Esophagus muscularis mucosa (tissue), 4 donors: Measurements from ENCODE around the gene RFFL. TPM values are rescaled to one million over a fixed set of nuclear protein-coding genes. Genes with fewer than 3 reads are reported as not detected.
A peak's percentile ranks its signal among the peaks of the same experiment; 100 is the strongest.

ENCODE experiments used
- DNase-seq: peaks from one replicate; pipeline ENCODE4 v3.0.0-alpha.2; 2017; ENCODE audit errors: extremely low spot score
- H3K27ac ChIP-seq, 4 donors: fragments of 200-600 bp; sonication (generic); replicated peaks in 1 of 4; 1 replicate in 3 of 4; 2 replicates in 1 of 4; pipeline ENCODE4 v1.5.1; 2016 to 2019; ENCODE audit warnings: mild to moderate bottlenecking in 1 of 4
- H3K27me3 ChIP-seq, 4 donors: fragments of 200-600 bp; sonication (generic); one replicate each; pipeline versions ENCODE4 v1.5.1 to v1.6.0; 2016 to 2019
- H3K36me3 ChIP-seq, 4 donors: fragments of 200-600 bp; sonication (generic); one replicate each; pipeline ENCODE4 v1.5.1; 2016 to 2019
- H3K4me1 ChIP-seq, 4 donors: fragments of 200-600 bp; sonication (generic); one replicate each; pipeline ENCODE4 v1.5.1; 2016 to 2019
- H3K4me3 ChIP-seq, 4 donors: fragments of 200-600 bp; sonication (generic); 1 replicate in 2 of 4; 2 replicates in 2 of 4; pipeline ENCODE4 v1.5.1; 2016 to 2019; ENCODE audit warnings: mild to moderate bottlenecking in 4 of 4, moderate library complexity in 1 of 4
- H3K9me3 ChIP-seq, 4 donors: fragments of 200-600 bp; sonication (generic); 1 replicate in 3 of 4; 2 replicates in 1 of 4; pipeline ENCODE4 v1.5.1; 2016 to 2019
- CTCF ChIP-seq, 3 experiments: fragments of 200-600 bp in 2 of 3; fragments of 450-650 bp in 1 of 3; sonication (generic) in 2 of 3; IDR thresholded peaks; one replicate each; pipeline ENCODE4 v1.5.1; 2017 to 2019; ENCODE audit warnings: antibody characterized with exemption in 3 of 3, mild to moderate bottlenecking in 2 of 3, moderate library complexity in 1 of 3
- EP300 ChIP-seq: sonication (generic); formaldehyde crosslinking; IDR thresholded peaks from one replicate; pipeline ENCODE4 v1.6.1; 2017; ENCODE audit warnings: antibody characterized with exemption
- POLR2A ChIP-seq: fragments of 450-650 bp; IDR thresholded peaks from one replicate; pipeline ENCODE4 v1.6.1; 2017; ENCODE audit warnings: antibody characterized with exemption, moderate library complexity, mild to moderate bottlenecking, low read depth
- POLR2AphosphoS5 ChIP-seq, 2 donors: sonication (generic); formaldehyde crosslinking; IDR thresholded peaks; one replicate each; pipeline ENCODE4 v1.6.1; 2017; ENCODE audit warnings: antibody characterized with exemption in 2 of 2
- whole genome bisulfite sequencing: methylation state at CpG from one replicate; pipeline ENCODE4 v1.1.5; 2018; 5-methylcytosine and 5-hydroxymethylcytosine counted together
- intact Hi-C: fragments of 100-400 bp; cut with DNase I; formaldehyde crosslinking; loops from one replicate; pipeline ENCODE4 v1.15.1; 2023
- total RNA-seq, 4 donors: library from RNA; depleted of rRNA; stranded (reverse); fragments of >200 nt; gene quantifications; one replicate each; pipeline versions ENCODE4 v1.1.0 to v1.2.1, GENCODE V29; 2016

Gene RFFL
- total RNA-seq, 4 donors from 2014 or later: 19.5 to 40.9 (median 33.3) TPM

- H3K27me3 ChIP-seq: no peaks in the 10 kb centered on the region
- H3K4me3 ChIP-seq: no peak overlapping the region
- 50% methylated on average over 3 of the region's 3 CpGs for WGBS
- H3K27ac ChIP-seq: peak overlapping the region in 1 of 4 donors; percentile 17
- intact Hi-C loops: no loop called here
- H3K36me3 ChIP-seq: no peaks in the 10 kb centered on the region
- TF ChIP-seq POLR2A (no peak), POLR2AphosphoS5 (IDR thresholded peaks at IDR 0.05) (no peak), EP300 (no peak), CTCF (IDR thresholded peaks at IDR 0.05) (no peak)
- no peak for DNase-seq
- no peaks in the 10 kb centered on the region for H3K9me3 ChIP-seq
- peaks cover 0 to 50% (median 27%) of the 10 kb centered on the region in 4 donors for H3K4me1 ChIP-seq
These were observed 18.7 kb upstream of the RFFL start for GRCh38 chr17:35082073-35082657.

- WGBS: 97% methylated on average over 1 of the region's 1 CpG
- H3K36me3 ChIP-seq: no peaks in the 10 kb centered on the region
- no peak overlapping the region for H3K4me3 ChIP-seq
- no peaks in the 10 kb centered on the region for H3K9me3 ChIP-seq
- TF ChIP-seq CTCF (IDR thresholded peaks at IDR 0.05) (no peak), EP300 (no peak), POLR2AphosphoS5 (IDR thresholded peaks at IDR 0.05) (no peak), POLR2A (no peak)
- H3K27ac ChIP-seq: peak overlapping the region in 1 of 4 donors; percentile 17
- DNase-seq: no peak
- intact Hi-C loops: no loop called here
- H3K4me1 ChIP-seq: peaks cover 0 to 45% (median 22%) of the 10 kb centered on the region in 4 donors
- H3K27me3 ChIP-seq: no peaks in the 10 kb centered on the region
These were observed 18.1 kb upstream of the RFFL start for GRCh38 chr17:35081638-35082037.

- Histone ChIP-seq H3K27ac (no peak overlapping the region), H3K4me3 (no peak overlapping the region), H3K27me3 (no peaks in the 10 kb centered on the region), H3K4me1 (peaks cover 0 to 52% (median 19%) of the 10 kb centered on the region in 4 donors), H3K36me3 (no peaks in the 10 kb centered on the region), H3K9me3 (no peaks in the 10 kb centered on the region)
- no peak for DNase-seq
- 46% methylated on average over 1 of the region's 1 CpG for WGBS
- TF ChIP-seq POLR2A: no peak
- no peak for TF ChIP-seq EP300
- TF ChIP-seq CTCF (IDR thresholded peaks at IDR 0.05): no peak
- TF ChIP-seq POLR2AphosphoS5 (IDR thresholded peaks at IDR 0.05): no peak
- intact Hi-C loops: no loop called here
These were observed 17.0 kb upstream of the RFFL start for GRCh38 chr17:35080536-35080935.

- no peak for DNase-seq
- Histone ChIP-seq H3K4me1 (peaks cover 0 to 52% (median 23%) of the 10 kb centered on the region in 4 donors), H3K27ac (no peak overlapping the region), H3K4me3 (no peak overlapping the region), H3K27me3 (no peaks in the 10 kb centered on the region), H3K36me3 (no peaks in the 10 kb centered on the region), H3K9me3 (no peaks in the 10 kb centered on the region)
- intact Hi-C loops: no loop called here
- WGBS: 94% methylated on average over 1 of the region's 1 CpG
- TF ChIP-seq POLR2AphosphoS5 (IDR thresholded peaks at IDR 0.05) (no peak), EP300 (no peak), POLR2A (no peak), CTCF (IDR thresholded peaks at IDR 0.05) (no peak)
These were observed 16.3 kb upstream of the RFFL start for GRCh38 chr17:35079547-35080423.
